GM21367 (cell line): Measurements from ENCODE around the gene RRAS2.
"Not testable (repeated sequence)": the region's sequence is repeated elsewhere in the genome, so short reads cannot be mapped to it uniquely, and the experiment has no call there.

ENCODE experiments used
- ATAC-seq: cut with Tn5 transposase; IDR thresholded peaks from one replicate; pipeline ENCODE4 v1.9.1; 2021; ENCODE audit not compliant: unreplicated experiment

Gene RRAS2

GRCh38 chr11:14358729-14359439 is at the start of gene RRAS2:
Gene RRAS2, minus strand, starts transcription at chr11:14359183. Its CDS starts 313 bp downstream, at chr11:14358870.
- peak; percentile 90 for ATAC-seq

DNA sequence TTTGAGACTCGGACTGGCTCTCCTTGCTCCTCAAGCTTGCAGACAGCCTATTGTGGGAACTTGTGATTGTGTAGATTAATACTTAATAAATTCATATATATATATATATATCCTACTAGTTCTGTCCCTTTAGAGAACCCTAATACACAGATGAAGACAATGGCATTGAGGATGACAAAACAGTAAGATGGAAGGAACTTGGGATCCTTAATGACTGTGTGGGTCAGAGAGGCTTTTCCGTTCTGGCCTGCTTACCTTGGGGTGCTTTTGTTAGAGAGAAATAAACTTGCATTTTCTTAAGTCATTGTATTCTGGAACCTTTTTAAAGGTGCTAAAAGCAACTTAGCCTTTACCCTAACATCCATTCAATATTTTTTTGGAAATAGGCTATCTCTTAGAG is 49.6 kb upstream of the RRAS2 start:
- ATAC-seq: no peak

GRCh38 chr11:14406116-14406515 is 47.1 kb upstream of the RRAS2 start:
- not testable (repeated sequence) for ATAC-seq

- ATAC-seq: not testable (repeated sequence)
Observed at GRCh38 chr11:14403528-14403927, 44.5 kb upstream of the RRAS2 start.

- no peak for ATAC-seq
Observed at GRCh38 chr11:14399087-14399486, 40.1 kb upstream of the RRAS2 start.

GRCh38 chr11:14396273-14396672 is 37.3 kb upstream of the RRAS2 start:
- no peak for ATAC-seq

GRCh38 chr11:14393889-14394288 is 34.9 kb upstream of the RRAS2 start:
- no peak for ATAC-seq

DNA sequence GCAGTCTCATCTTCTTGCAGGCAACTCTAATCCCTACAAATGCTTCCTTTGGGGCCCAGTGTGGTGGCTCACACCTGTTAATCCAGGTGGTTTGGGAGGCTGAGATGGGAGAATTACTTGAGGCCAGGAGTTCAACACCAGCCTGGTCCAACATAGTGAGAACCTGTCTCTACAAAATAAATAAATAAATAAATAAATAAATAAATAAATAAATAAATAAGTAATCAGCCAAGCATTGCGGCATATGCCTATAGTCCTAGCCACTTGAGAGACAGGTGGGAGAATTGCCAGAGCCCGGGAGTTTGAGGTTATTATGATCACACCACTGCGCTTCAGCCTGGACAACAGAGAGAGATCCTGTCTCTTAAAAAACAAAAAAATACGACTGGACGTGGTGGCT is 34.1 kb upstream of the RRAS2 start:
- no peak for ATAC-seq

- ATAC-seq: no peak
Observed at GRCh38 chr11:14390669-14391068, 31.7 kb upstream of the RRAS2 start.

- no peak for ATAC-seq
Observed at GRCh38 chr11:14388352-14388751, 29.4 kb upstream of the RRAS2 start.

DNA sequence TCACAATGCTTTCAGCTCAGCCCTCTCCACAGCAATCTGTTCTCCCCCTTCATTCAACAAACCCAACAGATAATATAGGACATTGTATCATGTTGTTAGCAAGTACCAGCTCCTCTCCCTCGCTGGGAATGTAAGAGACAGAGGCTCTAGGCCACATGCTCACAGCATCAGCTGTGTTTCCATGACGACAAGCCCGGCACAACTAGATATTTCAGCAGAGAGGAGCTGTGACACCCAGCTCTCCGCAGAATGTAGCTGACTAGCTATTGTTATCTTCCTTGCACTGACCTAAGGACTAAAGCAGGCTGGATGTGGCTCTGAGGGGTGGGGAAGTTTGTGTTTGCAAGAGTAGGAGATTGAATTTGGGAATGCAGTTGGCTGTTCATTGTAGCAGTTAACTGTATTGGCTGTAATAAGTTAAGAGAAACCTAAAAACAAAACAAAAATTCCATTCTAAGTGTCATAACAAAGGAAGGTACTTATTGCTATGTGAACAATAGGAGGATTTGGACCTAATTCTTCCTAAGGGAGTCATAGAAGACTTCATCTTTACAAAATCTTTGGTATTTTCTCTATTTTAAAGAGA is 28.0 kb upstream of the RRAS2 start:
- no peak for ATAC-seq

GRCh38 chr11:14386081-14386480 is 27.1 kb upstream of the RRAS2 start:
- no peak for ATAC-seq

DNA sequence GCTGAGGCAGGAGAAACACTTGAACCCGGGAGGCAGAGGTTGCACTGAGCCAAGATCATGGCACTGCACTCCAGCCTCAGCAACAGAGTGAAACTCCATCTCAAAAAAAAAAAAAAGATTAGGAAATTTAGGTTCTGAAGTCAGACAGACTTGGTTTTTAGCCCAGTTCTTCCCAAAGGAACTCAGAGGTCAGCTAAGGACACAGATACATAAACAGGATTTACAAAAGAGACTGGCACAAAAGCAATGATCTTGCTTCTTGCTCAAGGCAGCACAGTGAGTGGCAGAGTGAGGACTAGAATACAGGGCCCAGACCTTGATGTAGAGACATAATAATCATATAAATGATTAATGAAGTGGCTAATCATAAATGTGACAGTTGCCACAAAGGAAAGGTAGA is 25.4 kb upstream of the RRAS2 start:
- ATAC-seq: no peak

DNA sequence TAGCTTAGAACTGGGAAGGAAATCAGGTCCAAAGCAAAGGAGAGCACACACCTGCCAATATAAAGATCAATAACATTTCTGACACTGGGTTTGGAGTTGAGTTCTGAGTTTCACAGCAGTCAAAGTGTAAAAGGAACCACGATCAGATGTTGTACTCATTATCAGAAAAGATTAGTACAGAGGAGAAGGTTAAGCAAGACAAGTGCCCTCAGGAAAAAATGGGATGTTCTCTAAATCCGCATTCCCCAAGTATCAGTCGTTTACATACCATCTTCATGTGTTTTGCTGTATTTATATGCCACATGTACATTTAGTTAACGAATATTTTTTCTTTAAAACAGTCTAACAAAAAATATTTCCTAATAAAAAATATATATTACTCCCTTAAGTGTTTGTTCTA is 23.0 kb upstream of the RRAS2 start:
- no peak for ATAC-seq

DNA sequence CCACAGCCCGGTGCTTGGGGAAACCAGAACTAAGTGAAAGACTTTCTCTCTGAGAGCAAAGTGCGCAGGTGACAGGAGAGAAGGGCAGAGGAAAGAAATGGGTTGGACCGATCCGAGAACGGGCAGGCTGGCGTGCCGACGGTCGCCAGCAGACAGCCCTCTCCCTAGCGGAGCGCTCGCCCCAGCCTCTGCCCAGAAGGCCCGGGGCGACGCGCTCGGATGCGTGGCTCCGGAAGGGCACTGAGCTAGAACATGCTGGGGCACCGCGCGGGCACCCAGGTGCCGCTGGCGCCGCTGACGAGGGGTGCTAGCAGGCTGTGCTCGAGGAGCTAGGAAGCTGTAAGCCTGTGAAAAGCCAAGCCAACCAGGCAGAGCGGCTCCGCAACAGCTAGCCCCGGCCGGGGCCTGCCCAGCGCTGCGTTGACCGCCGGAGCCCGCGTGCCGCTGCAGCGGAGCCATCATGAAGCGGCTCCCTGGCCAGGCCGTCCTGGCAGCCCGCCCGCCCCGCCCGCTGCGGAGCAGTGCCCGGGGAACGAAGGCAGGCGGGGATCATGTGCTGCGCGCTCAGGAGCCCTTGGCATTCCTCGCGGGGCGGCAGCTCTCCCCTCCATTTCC is 22.1 kb upstream of the RRAS2 start:
- ATAC-seq: peak; percentile 73

DNA sequence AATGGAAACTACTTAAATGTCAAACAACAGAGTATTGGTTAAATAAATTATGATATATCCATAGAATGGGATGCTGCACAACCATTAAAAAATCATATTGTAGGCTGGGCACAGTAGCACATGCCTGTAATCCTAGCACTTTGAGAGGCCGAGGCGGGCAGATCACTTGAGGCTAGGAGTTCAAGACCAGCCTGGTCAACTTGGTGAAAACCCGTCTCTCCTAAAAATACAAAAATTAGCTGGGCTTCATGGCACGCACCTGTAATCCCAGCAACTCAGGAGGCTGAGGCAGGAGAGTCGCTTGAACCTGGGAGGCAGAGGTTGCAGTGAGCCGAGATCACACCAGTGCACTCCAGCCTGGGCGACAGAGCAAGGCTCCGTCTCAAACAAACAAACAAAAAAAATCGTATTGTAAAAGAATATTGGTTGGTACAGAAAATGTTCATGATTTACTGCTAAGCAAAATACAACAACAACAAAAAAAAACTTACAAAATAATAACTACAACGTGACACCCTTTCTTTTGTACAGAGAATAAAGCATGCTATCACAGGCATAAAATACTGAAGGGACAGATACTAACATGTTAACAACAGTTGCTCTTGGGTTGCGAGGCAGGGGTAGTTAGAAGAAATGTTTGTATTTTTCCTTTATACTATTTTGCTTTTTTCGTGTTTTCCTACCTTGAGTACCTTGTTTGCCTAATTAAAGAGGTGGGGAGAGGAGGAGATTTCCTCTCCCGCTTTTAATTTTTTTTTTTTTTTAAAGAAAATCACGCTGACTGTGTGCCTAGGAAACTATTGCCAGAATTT is 21.3 kb upstream of the RRAS2 start:
- ATAC-seq: no peak

DNA sequence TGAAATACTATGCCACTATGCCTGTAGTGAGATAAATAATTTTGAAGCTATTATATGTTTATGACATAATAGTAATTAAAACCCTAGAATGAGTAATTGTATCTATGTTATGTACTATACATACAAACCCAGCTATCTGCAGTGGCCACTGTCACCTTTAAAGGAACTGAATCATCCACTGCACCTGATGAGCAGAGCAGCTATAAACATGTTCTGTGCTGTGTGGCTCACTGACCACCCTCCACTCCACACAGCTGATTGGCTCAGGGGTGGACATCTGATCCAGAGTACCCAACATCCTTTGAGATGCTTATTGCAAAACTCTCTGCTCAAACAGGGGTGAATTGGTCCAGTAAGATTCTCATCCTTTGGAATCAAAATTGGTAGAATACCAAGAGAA is 19.2 kb upstream of the RRAS2 start:
- no peak for ATAC-seq

- ATAC-seq: no peak
Observed at GRCh38 chr11:14376920-14377319, 17.9 kb upstream of the RRAS2 start.

DNA sequence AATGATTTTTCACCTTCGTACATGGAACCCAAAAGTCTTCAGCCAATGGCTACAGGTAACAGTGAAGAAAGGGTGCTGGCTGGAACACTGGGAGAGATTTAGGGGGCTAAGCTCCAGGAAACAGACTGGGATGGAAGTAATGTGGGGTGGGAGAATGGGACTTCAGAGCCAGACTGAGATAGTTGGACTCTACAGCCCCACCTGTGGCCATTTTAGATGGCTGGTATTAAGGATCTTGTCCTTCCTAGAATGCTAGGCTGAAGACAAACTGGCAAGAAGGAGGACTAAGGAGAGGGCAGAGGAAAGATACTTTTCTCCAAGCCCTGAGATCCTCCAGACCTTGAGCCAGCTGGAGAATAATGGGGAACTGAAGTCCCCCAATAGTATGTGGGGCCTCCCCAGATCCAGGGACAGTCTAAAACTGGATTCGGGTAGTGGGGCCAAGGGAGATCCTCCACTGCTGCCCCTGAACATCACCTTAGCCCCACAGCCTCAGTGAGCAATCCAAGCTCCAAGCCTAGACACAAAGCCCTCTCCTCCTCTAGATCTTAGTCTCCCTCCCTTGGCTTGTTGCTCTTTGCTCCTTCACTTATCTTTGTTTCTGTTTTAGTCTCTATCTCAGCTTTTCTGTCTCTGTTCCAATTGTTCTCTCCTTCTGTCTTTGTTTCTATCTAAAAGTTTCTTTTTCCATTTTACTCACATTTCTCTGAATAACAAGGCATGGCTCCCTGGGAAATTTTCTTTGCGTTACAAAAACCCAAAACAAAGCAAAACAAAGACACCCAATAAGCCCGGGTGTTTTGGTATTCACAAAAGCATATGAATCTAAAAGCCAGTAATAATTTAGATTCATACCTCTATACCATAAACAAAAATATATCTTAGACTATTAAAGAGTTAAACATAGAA is 16.2 kb upstream of the RRAS2 start:
- ATAC-seq: no peak

GRCh38 chr11:14373941-14374646 is 15.1 kb upstream of the RRAS2 start:
- ATAC-seq: no peak
